NCI-H146 treated with DMSO at 0.1 percent for 48 hours (cell line): Measurements from ENCODE around the gene FNDC3B.

Experiments
- DNase-seq: peaks from one replicate; lab custom pipeline; 2025; ENCODE audit not compliant: unreplicated experiment; lab: John Stamatoyannopoulos, UW

FNDC3B gene

GRCh38 chr3:172132721-172133311, 93.4 kb downstream of the FNDC3B start:
- no peak for DNase-seq

GRCh38 chr3:172133838-172134237, 94.5 kb downstream of the FNDC3B start:
- no peak for DNase-seq

GRCh38 chr3:172134352-172134751, 95.0 kb downstream of the FNDC3B start:
- no peak for DNase-seq

- DNase-seq = no peak
Observed at GRCh38 chr3:172135185-172135584, 95.8 kb downstream of the FNDC3B start.

- DNase-seq = no peak
Observed at GRCh38 chr3:172135820-172136219, 96.4 kb downstream of the FNDC3B start.

- no peak for DNase-seq
Observed at GRCh38 chr3:172136330-172136729, 97.0 kb downstream of the FNDC3B start.

- no peak for DNase-seq
Observed at GRCh38 chr3:172137287-172138192, 98.2 kb downstream of the FNDC3B start.

- DNase-seq = no peak
Observed at GRCh38 chr3:172138193-172138537, 98.8 kb downstream of the FNDC3B start.

GRCh38 chr3:172138792-172139507, 99.6 kb downstream of the FNDC3B start:
- DNase-seq = no peak

- DNase-seq = no peak
Observed at GRCh38 chr3:172139528-172140276, 100.3 kb downstream of the FNDC3B start.

- no peak for DNase-seq
Observed at GRCh38 chr3:172140499-172141391, 101.4 kb downstream of the FNDC3B start.

- no peak for DNase-seq
Observed at GRCh38 chr3:172142051-172142863, 102.9 kb downstream of the FNDC3B start.

GRCh38 chr3:172142864-172143451, 103.6 kb downstream of the FNDC3B start:
- no peak for DNase-seq

- DNase-seq = no peak
Observed at GRCh38 chr3:172143739-172144497, 104.5 kb downstream of the FNDC3B start.

GRCh38 chr3:172144601-172145000, 105.2 kb downstream of the FNDC3B start:
- DNase-seq = no peak

GRCh38 chr3:172145031-172145686, 105.8 kb downstream of the FNDC3B start:
- no peak for DNase-seq

GRCh38 chr3:172146349-172146748, 107.0 kb downstream of the FNDC3B start:
- DNase-seq = no peak
